ENCODE results near the gene RIF1.

DNA sequence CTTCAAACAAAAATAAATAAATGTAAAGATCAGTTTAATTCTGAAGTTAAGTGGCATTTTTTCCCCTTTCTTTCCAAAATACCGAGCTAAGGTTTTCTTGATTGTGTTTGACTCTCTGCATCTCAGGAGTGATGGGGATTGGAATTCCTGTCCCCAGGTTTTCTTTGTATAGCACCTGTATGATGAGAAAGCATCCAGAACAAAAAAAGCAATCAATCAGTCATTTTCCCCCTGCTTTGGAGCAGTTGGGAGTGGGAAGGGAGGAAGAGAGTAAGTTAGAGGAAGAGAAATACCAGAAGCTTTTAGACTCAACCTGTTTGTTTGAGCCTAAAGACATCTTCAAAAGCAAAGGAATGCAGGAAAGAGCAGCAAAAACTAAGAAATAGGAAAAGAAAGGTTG is 88.5 kb downstream of the RIF1 start:
- no peak for TF ChIP-seq ZBTB17 (tag by site-specific recombination; IDR thresholded peaks at IDR 0.05)
- TF ChIP-seq, protein P1, sequence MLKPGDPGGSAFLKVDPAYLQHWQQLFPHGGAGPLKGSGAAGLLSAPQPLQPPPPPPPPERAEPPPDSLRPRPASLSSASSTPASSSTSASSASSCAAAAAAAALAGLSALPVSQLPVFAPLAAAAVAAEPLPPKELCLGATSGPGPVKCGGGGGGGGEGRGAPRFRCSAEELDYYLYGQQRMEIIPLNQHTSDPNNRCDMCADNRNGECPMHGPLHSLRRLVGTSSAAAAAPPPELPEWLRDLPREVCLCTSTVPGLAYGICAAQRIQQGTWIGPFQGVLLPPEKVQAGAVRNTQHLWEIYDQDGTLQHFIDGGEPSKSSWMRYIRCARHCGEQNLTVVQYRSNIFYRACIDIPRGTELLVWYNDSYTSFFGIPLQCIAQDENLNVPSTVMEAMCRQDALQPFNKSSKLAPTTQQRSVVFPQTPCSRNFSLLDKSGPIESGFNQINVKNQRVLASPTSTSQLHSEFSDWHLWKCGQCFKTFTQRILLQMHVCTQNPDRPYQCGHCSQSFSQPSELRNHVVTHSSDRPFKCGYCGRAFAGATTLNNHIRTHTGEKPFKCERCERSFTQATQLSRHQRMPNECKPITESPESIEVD (tag by site-specific recombination; IDR thresholded peaks at IDR 0.05), result no peak
- TF ChIP-seq ZNF214 (tag by site-specific recombination; IDR thresholded peaks at IDR 0.05; ENCODE audit: borderline replicate concordance), result no peak
- TF ChIP-seq ZNF202 (tag by site-specific recombination; IDR thresholded peaks at IDR 0.05; ENCODE audit: borderline replicate concordance), result no peak
- TF ChIP-seq, protein P2, sequence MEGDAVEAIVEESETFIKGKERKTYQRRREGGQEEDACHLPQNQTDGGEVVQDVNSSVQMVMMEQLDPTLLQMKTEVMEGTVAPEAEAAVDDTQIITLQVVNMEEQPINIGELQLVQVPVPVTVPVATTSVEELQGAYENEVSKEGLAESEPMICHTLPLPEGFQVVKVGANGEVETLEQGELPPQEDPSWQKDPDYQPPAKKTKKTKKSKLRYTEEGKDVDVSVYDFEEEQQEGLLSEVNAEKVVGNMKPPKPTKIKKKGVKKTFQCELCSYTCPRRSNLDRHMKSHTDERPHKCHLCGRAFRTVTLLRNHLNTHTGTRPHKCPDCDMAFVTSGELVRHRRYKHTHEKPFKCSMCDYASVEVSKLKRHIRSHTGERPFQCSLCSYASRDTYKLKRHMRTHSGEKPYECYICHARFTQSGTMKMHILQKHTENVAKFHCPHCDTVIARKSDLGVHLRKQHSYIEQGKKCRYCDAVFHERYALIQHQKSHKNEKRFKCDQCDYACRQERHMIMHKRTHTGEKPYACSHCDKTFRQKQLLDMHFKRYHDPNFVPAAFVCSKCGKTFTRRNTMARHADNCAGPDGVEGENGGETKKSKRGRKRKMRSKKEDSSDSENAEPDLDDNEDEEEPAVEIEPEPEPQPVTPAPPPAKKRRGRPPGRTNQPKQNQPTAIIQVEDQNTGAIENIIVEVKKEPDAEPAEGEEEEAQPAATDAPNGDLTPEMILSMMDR (tag by site-specific recombination; IDR thresholded peaks at IDR 0.05), result no peak
- TF ChIP-seq, protein P3, sequence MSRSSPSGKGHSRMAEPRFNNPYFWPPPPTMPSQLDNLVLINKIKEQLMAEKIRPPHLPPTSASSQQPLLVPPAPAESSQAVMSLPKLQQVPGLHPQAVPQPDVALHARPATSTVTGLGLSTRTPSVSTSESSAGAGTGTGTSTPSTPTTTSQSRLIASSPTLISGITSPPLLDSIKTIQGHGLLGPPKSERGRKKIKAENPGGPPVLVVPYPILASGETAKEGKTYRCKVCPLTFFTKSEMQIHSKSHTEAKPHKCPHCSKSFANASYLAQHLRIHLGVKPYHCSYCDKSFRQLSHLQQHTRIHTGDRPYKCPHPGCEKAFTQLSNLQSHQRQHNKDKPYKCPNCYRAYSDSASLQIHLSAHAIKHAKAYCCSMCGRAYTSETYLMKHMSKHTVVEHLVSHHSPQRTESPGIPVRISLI (tag by site-specific recombination; IDR thresholded peaks at IDR 0.05), result no peak
- TF ChIP-seq SCRT2 (tag by site-specific recombination; IDR thresholded peaks at IDR 0.05), result no peak
- no peak for TF ChIP-seq ZNF548 (tag by site-specific recombination; IDR thresholded peaks at IDR 0.05)
- no peak for TF ChIP-seq ZNF274 (IDR thresholded peaks at IDR 0.05; ENCODE audit: low read length)
- TF ChIP-seq ZNF274 (tag by site-specific recombination; IDR thresholded peaks at IDR 0.05; ENCODE audit: borderline replicate concordance), result no peak

Measured in HEK293 (cell line).